ENCODE measurements around the gene EVA1A. TPM values are rescaled to one million over a fixed set of nuclear protein-coding genes. Genes with fewer than 3 reads are reported as not detected.

The EVA1A gene
- total and polyA plus RNA-seq, 2 experiments from 2014 or later = 126 to 145 TPM

- TF ChIP-seq EZH2 (IDR thresholded peaks at IDR 0.05; ENCODE audit: insufficient read depth, poor library complexity, severe bottlenecking) = no peak
- no peak for TF ChIP-seq EZH2phosphoT487 (IDR thresholded peaks at IDR 0.05; ENCODE audit: insufficient read depth, low read depth)
- Histone ChIP-seq H3K79me2 (ENCODE audit: insufficient read depth) (no peaks in the 10 kb centered on the region), H3K4me2 (ENCODE audit: unreplicated experiment) (no peak overlapping the region), H3K9me3 (ENCODE audit: low read depth) (no peaks in the 10 kb centered on the region), H3K27me3 (replicated peaks; ENCODE audit: insufficient read depth) (no peaks in the 10 kb centered on the region), H3K36me3 (ENCODE audit: low read depth) (no peaks in the 10 kb centered on the region), H3F3A (ENCODE audit: insufficient read depth) (0 out of 2 replicates have a peak, but pooled peaks cover 6% of the 10 kb centered on the region), H3K4me3 (no peak overlapping the region), H3K27ac (no peak overlapping the region), H3K4me1 (ENCODE audit: insufficient read depth) (peaks cover 12% of the 10 kb centered on the region; the same call in 1 of the 2 replicates), H4K20me1 (ENCODE audit: insufficient read depth) (no peaks in the 10 kb centered on the region), H2AFZ (no peak overlapping the region), H3K9me2 (ENCODE audit: insufficient read depth) (no peaks in the 10 kb centered on the region), H3K9ac (no peak overlapping the region)
- in situ Hi-C loops (cut with MboI) = no loop called here
- no peak for DNase-seq
- 85 to 95% methylated on average over 1 of the region's 1 CpG for WGBS, 2 experiments (ENCODE audit: low coverage in 1 of 2, low lambda C conversion rate in 2 of 2, missing lambda C conversion rate in 2 of 2)
These were observed 98.5 kb downstream of the EVA1A start for GRCh38 chr2:75462206-75462605.

DNA sequence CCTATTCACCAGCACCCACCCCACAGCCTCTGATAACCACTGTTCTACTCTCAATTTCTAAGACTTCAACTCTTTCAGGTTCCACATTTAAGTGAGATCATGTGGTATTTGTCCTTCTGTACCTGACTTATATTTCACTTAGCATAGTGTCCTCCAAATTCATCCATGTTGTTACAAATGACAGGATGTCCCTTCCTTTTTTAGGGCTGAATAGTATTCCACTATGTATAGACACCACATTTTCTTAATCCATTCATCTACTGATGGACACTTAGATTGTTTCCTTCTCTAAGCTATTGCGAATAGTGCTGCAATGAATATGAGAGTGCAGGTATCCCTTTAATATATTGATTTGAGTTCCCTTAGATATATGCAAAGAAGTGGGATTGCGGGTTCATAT lies 100.1 kb downstream of the EVA1A start:
- H4K20me1 ChIP-seq (ENCODE audit: insufficient read depth) = no peaks in the 10 kb centered on the region
- H3K9me2 ChIP-seq (ENCODE audit: insufficient read depth) = no peaks in the 10 kb centered on the region
- no peak for DNase-seq
- no peaks in the 10 kb centered on the region for H3K79me2 ChIP-seq (ENCODE audit: insufficient read depth)
- H3K27me3 ChIP-seq (replicated peaks; ENCODE audit: insufficient read depth) = no peaks in the 10 kb centered on the region
- H3K36me3 ChIP-seq (ENCODE audit: low read depth) = no peaks in the 10 kb centered on the region
- H3K9me3 ChIP-seq (ENCODE audit: low read depth) = no peaks in the 10 kb centered on the region
- H3K9ac ChIP-seq = no peak overlapping the region
- in situ Hi-C loops (cut with MboI) = no loop called here
- no peak for TF ChIP-seq EZH2 (IDR thresholded peaks at IDR 0.05; ENCODE audit: insufficient read depth, poor library complexity, severe bottlenecking)
- no peak for TF ChIP-seq EZH2phosphoT487 (IDR thresholded peaks at IDR 0.05; ENCODE audit: insufficient read depth, low read depth)
- no peaks in the 10 kb centered on the region for H3F3A ChIP-seq (ENCODE audit: insufficient read depth)
- no peak overlapping the region for H3K4me3 ChIP-seq
- WGBS, 2 experiments (ENCODE audit: low coverage in 1 of 2, low lambda C conversion rate in 2 of 2, missing lambda C conversion rate in 2 of 2) = 88 to 93% methylated on average over 2 of the region's 2 CpGs
- no peak overlapping the region for H3K4me2 ChIP-seq (ENCODE audit: unreplicated experiment)
- H3K27ac ChIP-seq = no peak overlapping the region
- H3K4me1 ChIP-seq (ENCODE audit: insufficient read depth) = 0 out of 2 replicates have a peak, but pooled peaks cover 6% of the 10 kb centered on the region
- H2AFZ ChIP-seq = no peak overlapping the region

DNA sequence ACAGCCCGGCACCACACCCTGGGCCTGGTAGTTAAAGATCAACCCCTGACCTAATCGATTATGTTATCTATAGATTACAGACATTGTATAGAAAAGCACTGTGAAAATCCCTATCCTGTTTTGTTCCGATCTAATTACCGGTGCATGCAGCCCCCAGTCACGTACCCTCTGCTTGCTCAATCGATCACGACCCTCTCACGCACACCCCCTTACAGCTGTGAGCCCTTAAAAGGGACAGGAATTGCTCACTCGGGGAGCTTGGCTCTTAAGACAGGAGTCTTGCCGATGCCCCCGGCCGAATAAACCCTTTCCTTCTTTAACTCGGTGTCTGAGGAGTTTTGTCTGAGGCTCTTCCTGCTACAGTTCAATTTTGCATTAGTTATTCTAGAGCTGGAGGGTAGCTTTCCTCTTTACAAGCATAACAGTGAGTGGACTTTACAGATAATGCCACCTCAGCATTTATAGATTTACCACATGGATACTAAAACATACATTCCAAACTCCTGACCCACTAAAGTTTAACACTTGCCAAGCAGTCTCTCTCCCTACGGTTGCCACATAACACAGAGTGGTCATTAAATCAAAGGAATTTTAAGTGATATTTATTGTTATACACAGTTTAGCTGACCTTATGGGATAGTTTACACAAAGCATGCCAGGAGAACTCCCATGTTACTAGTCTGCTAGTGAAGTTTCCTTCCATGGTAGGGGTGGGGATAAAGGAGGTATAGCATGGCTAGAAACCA lies 101.0 kb downstream of the EVA1A start:
- 74% methylated on average over 14 of the region's 14 CpGs for WGBS, 2 experiments (ENCODE audit: low coverage in 1 of 2, low lambda C conversion rate in 2 of 2, missing lambda C conversion rate in 2 of 2)

GRCh38 chr2:75458201-75458600 lies 102.5 kb downstream of the EVA1A start:
- H3K27me3 ChIP-seq (replicated peaks; ENCODE audit: insufficient read depth) = no peaks in the 10 kb centered on the region
- in situ Hi-C loops (cut with MboI) = no loop called here
- WGBS, 2 experiments (ENCODE audit: low coverage in 1 of 2, low lambda C conversion rate in 2 of 2, missing lambda C conversion rate in 2 of 2) = 56 to 80% methylated on average over 1 of the region's 1 CpG
- 0 out of 2 replicates have a peak, but pooled peaks cover 6% of the 10 kb centered on the region for H3K4me1 ChIP-seq (ENCODE audit: insufficient read depth)
- no peaks in the 10 kb centered on the region for H3K79me2 ChIP-seq (ENCODE audit: insufficient read depth)
- TF ChIP-seq EZH2 (IDR thresholded peaks at IDR 0.05; ENCODE audit: insufficient read depth, poor library complexity, severe bottlenecking) = no peak
- no peak for TF ChIP-seq EZH2phosphoT487 (IDR thresholded peaks at IDR 0.05; ENCODE audit: insufficient read depth, low read depth)
- H3K9ac ChIP-seq = no peak overlapping the region
- H4K20me1 ChIP-seq (ENCODE audit: insufficient read depth) = no peaks in the 10 kb centered on the region
- no peaks in the 10 kb centered on the region for H3F3A ChIP-seq (ENCODE audit: insufficient read depth)
- no peaks in the 10 kb centered on the region for H3K9me2 ChIP-seq (ENCODE audit: insufficient read depth)
- H3K27ac ChIP-seq = no peak overlapping the region
- no peaks in the 10 kb centered on the region for H3K36me3 ChIP-seq (ENCODE audit: low read depth)
- no peak overlapping the region for H3K4me3 ChIP-seq
- no peak for DNase-seq
- no peak overlapping the region for H2AFZ ChIP-seq
- no peak overlapping the region for H3K4me2 ChIP-seq (ENCODE audit: unreplicated experiment)
- H3K9me3 ChIP-seq (ENCODE audit: low read depth) = no peaks in the 10 kb centered on the region

More for the DNA sequence above, 101.0 kb downstream of the EVA1A start:
- 0 out of 2 replicates have a peak, but pooled peaks cover 6% of the 10 kb centered on the region for H3K4me1 ChIP-seq (ENCODE audit: insufficient read depth)
- no peaks in the 10 kb centered on the region for H3K9me3 ChIP-seq (ENCODE audit: low read depth)
- H4K20me1 ChIP-seq (ENCODE audit: insufficient read depth) = no peaks in the 10 kb centered on the region
- H3K79me2 ChIP-seq (ENCODE audit: insufficient read depth) = no peaks in the 10 kb centered on the region
- no peak overlapping the region for H3K4me3 ChIP-seq
- H3K36me3 ChIP-seq (ENCODE audit: low read depth) = no peaks in the 10 kb centered on the region
- H3K27ac ChIP-seq = no peak overlapping the region
- no peaks in the 10 kb centered on the region for H3K27me3 ChIP-seq (replicated peaks; ENCODE audit: insufficient read depth)
- H2AFZ ChIP-seq = no peak overlapping the region
- peak; percentile 78 for DNase-seq
- no peak overlapping the region for H3K4me2 ChIP-seq (ENCODE audit: unreplicated experiment)
- H3F3A ChIP-seq (ENCODE audit: insufficient read depth) = no peaks in the 10 kb centered on the region
- H3K9ac ChIP-seq = no peak overlapping the region
- no peaks in the 10 kb centered on the region for H3K9me2 ChIP-seq (ENCODE audit: insufficient read depth)
- in situ Hi-C loops (cut with MboI) = no loop called here
- TF ChIP-seq EZH2 (IDR thresholded peaks at IDR 0.05; ENCODE audit: insufficient read depth, poor library complexity, severe bottlenecking) (no peak), EZH2phosphoT487 (IDR thresholded peaks at IDR 0.05; ENCODE audit: insufficient read depth, low read depth) (no peak)

Measured in GM23248 (cell line).